ENCODE measurements around the gene EEF1B2.
"Not testable (repeated sequence)": the region's sequence is repeated elsewhere in the genome, so short reads cannot be mapped to it uniquely, and the experiment has no call there.

Gene EEF1B2

GRCh38 chr2:206168230-206168629, 8.5 kb downstream of the EEF1B2 start:
- Histone ChIP-seq H3K9me3 (ENCODE audit: control insufficient read depth, insufficient read depth, low read depth, low read length) (peaks cover 12% of the 10 kb centered on the region), H3K36me3 (ENCODE audit: control insufficient read depth, insufficient read depth, low read length) (peaks cover 19% of the 10 kb centered on the region)
- not testable (repeated sequence) for H3K9ac ChIP-seq (ENCODE audit: low read length); H3K27ac ChIP-seq (ENCODE audit: low read depth, low read length); H3K4me1 ChIP-seq (ENCODE audit: control insufficient read depth, insufficient read depth, low read length); H3K27me3 ChIP-seq (ENCODE audit: control insufficient read depth, insufficient read depth, low read length); H3K4me3 ChIP-seq (ENCODE audit: low read depth, low read length)

DNA sequence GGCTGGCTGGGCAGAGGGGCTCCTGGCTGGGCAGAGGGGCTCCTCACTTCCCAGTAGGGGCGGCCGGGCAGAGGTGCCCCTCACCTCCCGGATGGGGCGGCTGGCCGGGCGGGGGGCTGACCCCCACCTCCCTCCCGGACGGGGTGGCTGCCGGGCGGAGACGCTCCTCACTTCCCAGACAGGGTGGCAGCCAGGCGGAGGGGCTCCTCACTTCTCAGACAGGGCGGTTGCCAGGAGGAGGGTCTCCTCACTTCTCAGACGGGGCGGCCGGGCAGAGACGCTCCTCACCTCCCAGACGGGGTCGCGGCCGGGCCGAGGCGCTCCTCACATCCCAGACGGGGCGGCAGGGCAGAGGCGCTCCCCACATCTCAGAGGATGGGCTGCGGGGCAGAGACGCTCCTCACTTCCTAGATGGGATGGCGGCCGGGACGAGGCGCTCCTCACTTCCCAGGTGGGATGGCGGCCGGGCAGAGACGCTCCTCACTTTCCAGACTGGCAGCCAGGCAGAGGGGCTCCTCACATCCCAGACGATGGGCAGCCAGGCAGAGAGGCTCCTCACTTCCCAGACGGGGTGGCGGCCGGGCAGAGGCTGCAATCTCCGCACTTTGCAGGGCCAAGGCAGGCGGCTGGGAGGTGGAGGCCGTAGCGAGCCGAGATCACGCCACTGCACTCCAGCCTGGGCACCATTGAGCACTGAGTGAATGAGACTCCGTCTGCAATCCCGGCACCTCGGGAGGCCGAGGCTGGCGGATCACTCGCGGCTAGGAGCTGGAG, 12.1 kb downstream of the EEF1B2 start:
- H3K27ac ChIP-seq (ENCODE audit: low read depth, low read length); H3K36me3 ChIP-seq (ENCODE audit: control insufficient read depth, insufficient read depth, low read length); H3K9ac ChIP-seq (ENCODE audit: low read length); H3K4me3 ChIP-seq (ENCODE audit: low read depth, low read length); H3K27me3 ChIP-seq (ENCODE audit: control insufficient read depth, insufficient read depth, low read length); H3K4me1 ChIP-seq (ENCODE audit: control insufficient read depth, insufficient read depth, low read length): not testable (repeated sequence)
- peaks cover 14% of the 10 kb centered on the region for H3K9me3 ChIP-seq (ENCODE audit: control insufficient read depth, insufficient read depth, low read depth, low read length)

DNA sequence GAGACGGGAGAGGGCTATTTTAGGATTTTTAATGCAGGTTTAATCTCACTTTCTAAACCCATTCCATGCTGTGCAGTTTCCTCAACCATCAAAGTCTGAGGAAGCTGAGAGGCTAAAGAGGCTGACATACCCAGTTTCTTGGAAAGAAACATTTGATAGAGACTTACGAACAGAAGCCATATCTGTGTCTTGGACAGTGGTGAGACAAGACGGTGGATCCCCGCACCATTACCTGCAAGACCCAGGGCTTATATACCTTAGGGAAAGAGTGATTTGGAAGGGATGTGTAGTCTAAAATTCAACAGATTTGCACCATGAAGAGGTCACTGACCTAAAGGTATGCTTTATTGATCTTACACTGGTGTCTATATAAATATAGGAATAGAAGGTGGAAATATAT, 13.5 kb downstream of the EEF1B2 start:
- peaks cover 10% of the 10 kb centered on the region; the same call in 1 of the 2 replicates for H3K9me3 ChIP-seq (ENCODE audit: control insufficient read depth, insufficient read depth, low read depth, low read length)
- no peak overlapping the region for H3K9ac ChIP-seq (ENCODE audit: low read length)
- H3K27me3 ChIP-seq (ENCODE audit: control insufficient read depth, insufficient read depth, low read length) = no peaks in the 10 kb centered on the region
- no peaks in the 10 kb centered on the region for H3K36me3 ChIP-seq (ENCODE audit: control insufficient read depth, insufficient read depth, low read length)
- no peak overlapping the region for H3K27ac ChIP-seq (ENCODE audit: low read depth, low read length)
- H3K4me3 ChIP-seq (ENCODE audit: low read depth, low read length) = no peak overlapping the region
- no peaks in the 10 kb centered on the region for H3K4me1 ChIP-seq (ENCODE audit: control insufficient read depth, insufficient read depth, low read length)

GRCh38 chr2:206176121-206176520, 16.4 kb downstream of the EEF1B2 start:
- Histone ChIP-seq H3K9ac (ENCODE audit: low read length) (no peak overlapping the region), H3K36me3 (ENCODE audit: control insufficient read depth, insufficient read depth, low read length) (no peaks in the 10 kb centered on the region), H3K27ac (ENCODE audit: low read depth, low read length) (no peak overlapping the region), H3K9me3 (ENCODE audit: control insufficient read depth, insufficient read depth, low read depth, low read length) (peaks cover 4% of the 10 kb centered on the region; the same call in 1 of the 2 replicates), H3K4me1 (ENCODE audit: control insufficient read depth, insufficient read depth, low read length) (no peaks in the 10 kb centered on the region), H3K4me3 (ENCODE audit: low read depth, low read length) (no peak overlapping the region), H3K27me3 (ENCODE audit: control insufficient read depth, insufficient read depth, low read length) (no peaks in the 10 kb centered on the region)

- H3K27me3 ChIP-seq (ENCODE audit: control insufficient read depth, insufficient read depth, low read length) = no peaks in the 10 kb centered on the region
- H3K9ac ChIP-seq (ENCODE audit: low read length) = no peak overlapping the region
- H3K36me3 ChIP-seq (ENCODE audit: control insufficient read depth, insufficient read depth, low read length) = no peaks in the 10 kb centered on the region
- H3K4me1 ChIP-seq (ENCODE audit: control insufficient read depth, insufficient read depth, low read length) = no peaks in the 10 kb centered on the region
- no peak overlapping the region for H3K27ac ChIP-seq (ENCODE audit: low read depth, low read length)
- no peak overlapping the region for H3K4me3 ChIP-seq (ENCODE audit: low read depth, low read length)
- peaks cover 4% of the 10 kb centered on the region; the same call in 1 of the 2 replicates for H3K9me3 ChIP-seq (ENCODE audit: control insufficient read depth, insufficient read depth, low read depth, low read length)
These were observed 17.2 kb downstream of the EEF1B2 start for GRCh38 chr2:206176901-206177300.

GRCh38 chr2:206181526-206181925, 21.8 kb downstream of the EEF1B2 start:
- not testable (repeated sequence) for H3K9me3 ChIP-seq (ENCODE audit: control insufficient read depth, insufficient read depth, low read depth, low read length); H3K36me3 ChIP-seq (ENCODE audit: control insufficient read depth, insufficient read depth, low read length); H3K4me1 ChIP-seq (ENCODE audit: control insufficient read depth, insufficient read depth, low read length); H3K9ac ChIP-seq (ENCODE audit: low read length); H3K27me3 ChIP-seq (ENCODE audit: control insufficient read depth, insufficient read depth, low read length); H3K27ac ChIP-seq (ENCODE audit: low read depth, low read length); H3K4me3 ChIP-seq (ENCODE audit: low read depth, low read length)

- H3K9me3 ChIP-seq (ENCODE audit: control insufficient read depth, insufficient read depth, low read depth, low read length) = no peaks in the 10 kb centered on the region
These were observed 30.0 kb downstream of the EEF1B2 start for GRCh38 chr2:206189691-206190090.

DNA sequence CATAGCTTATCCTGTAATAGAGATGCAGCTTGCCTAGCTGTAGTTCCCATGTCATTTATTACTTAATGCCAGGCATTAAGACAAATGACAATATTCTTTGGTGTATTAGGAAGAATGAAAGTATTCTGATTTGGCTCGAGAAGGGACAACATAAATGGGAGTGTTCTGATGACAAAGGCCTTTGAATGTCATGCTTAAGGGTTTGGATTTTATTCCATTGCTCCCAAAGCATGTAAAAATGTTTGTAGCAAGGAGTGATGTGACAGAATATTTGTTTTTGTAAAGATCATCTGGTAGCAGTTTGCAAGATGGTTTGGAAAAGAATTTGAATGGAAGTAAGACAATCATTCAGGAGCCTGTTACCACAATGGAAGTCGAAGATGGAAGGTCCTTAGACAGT, 30.4 kb downstream of the EEF1B2 start:
- Histone ChIP-seq H3K36me3 (ENCODE audit: control insufficient read depth, insufficient read depth, low read length) (no peaks in the 10 kb centered on the region), H3K4me3 (ENCODE audit: low read depth, low read length) (no peak overlapping the region), H3K4me1 (ENCODE audit: control insufficient read depth, insufficient read depth, low read length) (no peaks in the 10 kb centered on the region), H3K9ac (ENCODE audit: low read length) (no peak overlapping the region), H3K9me3 (ENCODE audit: control insufficient read depth, insufficient read depth, low read depth, low read length) (no peaks in the 10 kb centered on the region), H3K27ac (ENCODE audit: low read depth, low read length) (no peak overlapping the region), H3K27me3 (ENCODE audit: control insufficient read depth, insufficient read depth, low read length) (no peaks in the 10 kb centered on the region)

More at GRCh38 chr2:206189691-206190090, 30.0 kb downstream of the EEF1B2 start:
- Histone ChIP-seq H3K9ac (ENCODE audit: low read length) (no peak overlapping the region), H3K27me3 (ENCODE audit: control insufficient read depth, insufficient read depth, low read length) (no peaks in the 10 kb centered on the region), H3K27ac (ENCODE audit: low read depth, low read length) (no peak overlapping the region), H3K36me3 (ENCODE audit: control insufficient read depth, insufficient read depth, low read length) (no peaks in the 10 kb centered on the region), H3K4me3 (ENCODE audit: low read depth, low read length) (no peak overlapping the region), H3K4me1 (ENCODE audit: control insufficient read depth, insufficient read depth, low read length) (no peaks in the 10 kb centered on the region)

DNA sequence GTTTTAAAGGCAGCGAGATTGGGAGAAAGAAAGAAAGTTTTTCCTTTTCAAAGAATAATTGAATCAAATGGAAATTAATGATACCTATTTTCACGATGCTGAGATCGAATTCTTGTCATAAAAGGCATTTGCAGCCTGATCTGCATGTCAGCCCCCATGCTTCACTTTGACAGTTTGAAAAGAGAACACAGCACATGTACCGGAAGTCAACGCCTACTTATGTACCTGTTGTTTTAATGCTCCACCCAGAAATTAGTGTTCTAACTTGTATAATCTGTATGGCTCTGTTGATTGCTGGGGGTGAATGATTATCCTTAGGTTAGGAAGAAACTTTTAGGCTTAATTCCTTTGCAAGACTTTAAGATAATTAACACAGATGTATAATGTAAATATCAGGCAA, 31.0 kb downstream of the EEF1B2 start:
- Histone ChIP-seq H3K27me3 (ENCODE audit: control insufficient read depth, insufficient read depth, low read length) (no peaks in the 10 kb centered on the region), H3K4me3 (ENCODE audit: low read depth, low read length) (no peak overlapping the region), H3K9me3 (ENCODE audit: control insufficient read depth, insufficient read depth, low read depth, low read length) (no peaks in the 10 kb centered on the region), H3K4me1 (ENCODE audit: control insufficient read depth, insufficient read depth, low read length) (no peaks in the 10 kb centered on the region), H3K27ac (ENCODE audit: low read depth, low read length) (no peak overlapping the region), H3K9ac (ENCODE audit: low read length) (no peak overlapping the region), H3K36me3 (ENCODE audit: control insufficient read depth, insufficient read depth, low read length) (no peaks in the 10 kb centered on the region)

- no peak overlapping the region for H3K4me3 ChIP-seq (ENCODE audit: low read depth, low read length)
- H3K9me3 ChIP-seq (ENCODE audit: control insufficient read depth, insufficient read depth, low read depth, low read length) = no peaks in the 10 kb centered on the region
These were observed 32.5 kb downstream of the EEF1B2 start for GRCh38 chr2:206192157-206192556.

DNA sequence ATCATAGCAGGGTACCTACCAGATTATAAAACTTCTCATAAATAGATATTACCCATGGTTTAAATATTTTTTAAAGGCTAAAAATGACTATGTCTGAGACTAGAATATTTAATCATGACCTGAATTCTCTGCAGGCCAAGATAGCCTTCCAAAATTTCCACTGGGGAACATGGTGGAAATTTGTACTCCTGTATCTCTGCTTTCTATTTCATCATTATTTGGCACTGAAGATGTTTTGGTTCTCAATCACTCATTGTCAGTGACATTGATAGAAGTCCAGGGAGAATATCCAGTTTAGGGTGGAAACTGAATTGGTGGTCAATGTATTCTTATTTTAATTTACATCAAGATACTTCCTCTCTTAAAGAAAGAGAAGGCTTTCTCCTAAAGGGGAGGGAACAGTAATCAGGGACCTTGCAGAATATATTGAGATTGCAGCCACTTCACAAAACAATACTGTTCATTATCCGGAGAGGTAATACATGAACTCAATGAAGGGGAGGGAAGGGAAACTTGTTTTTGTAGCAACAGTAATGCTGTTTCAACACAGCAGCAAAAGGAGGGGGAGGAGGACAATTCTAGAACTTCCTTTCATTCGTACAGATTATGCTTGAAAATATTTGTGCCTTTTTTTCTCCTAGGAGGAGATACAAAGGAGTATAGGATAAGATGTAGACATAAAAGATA, 34.1 kb downstream of the EEF1B2 start:
- Histone ChIP-seq H3K9me3 (ENCODE audit: control insufficient read depth, insufficient read depth, low read depth, low read length) (no peaks in the 10 kb centered on the region), H3K27ac (ENCODE audit: low read depth, low read length) (no peak overlapping the region), H3K4me3 (ENCODE audit: low read depth, low read length) (no peak overlapping the region), H3K36me3 (ENCODE audit: control insufficient read depth, insufficient read depth, low read length) (no peaks in the 10 kb centered on the region), H3K9ac (ENCODE audit: low read length) (no peak overlapping the region), H3K4me1 (ENCODE audit: control insufficient read depth, insufficient read depth, low read length) (no peaks in the 10 kb centered on the region), H3K27me3 (ENCODE audit: control insufficient read depth, insufficient read depth, low read length) (no peaks in the 10 kb centered on the region)

More at GRCh38 chr2:206192157-206192556, 32.5 kb downstream of the EEF1B2 start:
- Histone ChIP-seq H3K27ac (ENCODE audit: low read depth, low read length) (no peak overlapping the region), H3K36me3 (ENCODE audit: control insufficient read depth, insufficient read depth, low read length) (no peaks in the 10 kb centered on the region), H3K9ac (ENCODE audit: low read length) (no peak overlapping the region), H3K27me3 (ENCODE audit: control insufficient read depth, insufficient read depth, low read length) (no peaks in the 10 kb centered on the region), H3K4me1 (ENCODE audit: control insufficient read depth, insufficient read depth, low read length) (no peaks in the 10 kb centered on the region)
